ENCODE measurements around the gene B4GALT2.

Gene B4GALT2

GRCh38 chr1:43974443-43975248 is 4.4 kb upstream of the B4GALT2 start, which contains the start of gene ATP6V0B:
Gene ATP6V0B, plus strand, starts transcription at chr1:43974960. Its CDS starts 81 bp downstream, at chr1:43975041.
- H3K18ac ChIP-seq (ENCODE audit: low read length): peak within 1 kb of the TSS; percentile 98
- H3K14ac ChIP-seq (ENCODE audit: low read length): peak within 1 kb of the TSS; percentile 91
- peak within 1 kb of the TSS; percentile 73 for H2BK120ac ChIP-seq (ENCODE audit: low read depth, low read length)
- no peak within 1 kb of the TSS for H2AK5ac ChIP-seq (ENCODE audit: low read depth, low read length)
- peak within 1 kb of the TSS; percentile 90 to 98 for H3K4me3 ChIP-seq (ENCODE audit: low read length in 2 of 2)
- DNase-seq (ENCODE audit: low spot score): peak; percentile 89
- peaks cover 21 to 48% of the 10 kb centered on the region in 2 donors for H3K36me3 ChIP-seq (replicated peaks in 1 of 2; ENCODE audit: control insufficient read depth in 2 of 2, insufficient read depth in 2 of 2, low read length in 2 of 2)
- H2AFZ ChIP-seq (ENCODE audit: low read length): peak within 1 kb of the TSS; percentile 97
- no peak within 1 kb of the TSS for H3K4ac ChIP-seq (ENCODE audit: low read length)
- H3K4me2 ChIP-seq (ENCODE audit: insufficient read depth, low read length, poor library complexity, severe bottlenecking): peak within 1 kb of the TSS; percentile 82
- no peaks in the 10 kb centered on the region for H3K9me3 ChIP-seq (replicated peaks in 1 of 2; ENCODE audit: control insufficient read depth in 2 of 2, insufficient read depth in 1 of 2, low read depth in 1 of 2, low read length in 2 of 2)
- H3K23ac ChIP-seq (ENCODE audit: low read depth, low read length, poor library complexity): peak within 1 kb of the TSS; percentile 98
- H4K91ac ChIP-seq (ENCODE audit: low read depth, low read length, poor library complexity): no peak within 1 kb of the TSS
- peaks cover 20% of the 10 kb centered on the region for H3K79me1 ChIP-seq (ENCODE audit: low read depth, low read length)
- H3K27ac ChIP-seq (replicated peaks; ENCODE audit: low read length): peak within 1 kb of the TSS; percentile 6
- H4K8ac ChIP-seq (ENCODE audit: low read depth, low read length): peak within 1 kb of the TSS; percentile 67
- H2BK15ac ChIP-seq (ENCODE audit: low read length): peak within 1 kb of the TSS; percentile 87
- H3K27me3 ChIP-seq (ENCODE audit: control insufficient read depth in 3 of 3, insufficient read depth in 3 of 3, low read depth in 1 of 3, low read length in 3 of 3): no peaks in the 10 kb centered on the region
- peak within 1 kb of the TSS; percentile 69 for H2BK12ac ChIP-seq (ENCODE audit: low read length)
- H2BK5ac ChIP-seq (ENCODE audit: low read length): peak within 1 kb of the TSS; percentile 79
- H3K4me1 ChIP-seq (ENCODE audit: control insufficient read depth in 2 of 2, insufficient read depth in 1 of 2, low read depth in 1 of 2, low read length in 2 of 2): peaks cover 14 to 25% of the 10 kb centered on the region in 2 donors
- peak within 1 kb of the TSS; percentile 97 for H3K9ac ChIP-seq (ENCODE audit: low read depth, low read length, poor library complexity)
- WGBS, 2 donors (ENCODE audit: extremely low coverage in 2 of 2, insufficient read length in 2 of 2, insufficient replicate concordance in 1 of 2): no CpG with 5 or more reads among the region's 93 CpGs

- WGBS, 2 donors (ENCODE audit: extremely low coverage in 2 of 2, insufficient read length in 2 of 2, insufficient replicate concordance in 1 of 2): no CpG with 5 or more reads among the region's 34 CpGs
Observed at GRCh38 chr1:43975249-43975961, 3.6 kb upstream of the B4GALT2 start.

GRCh38 chr1:43976045-43976444 is 3.0 kb upstream of the B4GALT2 start:
- Histone ChIP-seq H2BK5ac (ENCODE audit: low read length) (no peak overlapping the region), H4K91ac (ENCODE audit: low read depth, low read length, poor library complexity) (no peak overlapping the region), H2AFZ (ENCODE audit: low read length) (no peak overlapping the region), H3K9me3 (replicated peaks in 1 of 2; ENCODE audit: control insufficient read depth in 2 of 2, insufficient read depth in 1 of 2, low read depth in 1 of 2, low read length in 2 of 2) (no peaks in the 10 kb centered on the region), H3K18ac (ENCODE audit: low read length) (no peak overlapping the region), H3K4me3 (ENCODE audit: low read length in 2 of 2) (peak overlapping the region in 1 of 2 donors; percentile 90), H3K4me2 (ENCODE audit: insufficient read depth, low read length, poor library complexity, severe bottlenecking) (no peak overlapping the region), H2BK15ac (ENCODE audit: low read length) (no peak overlapping the region), H3K4ac (ENCODE audit: low read length) (no peak overlapping the region), H3K79me1 (ENCODE audit: low read depth, low read length) (peaks cover 32% of the 10 kb centered on the region), H3K27me3 (ENCODE audit: control insufficient read depth in 3 of 3, insufficient read depth in 3 of 3, low read depth in 1 of 3, low read length in 3 of 3) (no peaks in the 10 kb centered on the region), H3K27ac (replicated peaks; ENCODE audit: low read length) (no peak overlapping the region), H3K36me3 (replicated peaks in 1 of 2; ENCODE audit: control insufficient read depth in 2 of 2, insufficient read depth in 2 of 2, low read length in 2 of 2) (peaks cover 24 to 55% of the 10 kb centered on the region in 2 donors), H3K4me1 (ENCODE audit: control insufficient read depth in 2 of 2, insufficient read depth in 1 of 2, low read depth in 1 of 2, low read length in 2 of 2) (peaks cover 19 to 27% of the 10 kb centered on the region in 2 donors), H2BK12ac (ENCODE audit: low read length) (no peak overlapping the region), H4K8ac (ENCODE audit: low read depth, low read length) (no peak overlapping the region), H3K23ac (ENCODE audit: low read depth, low read length, poor library complexity) (no peak overlapping the region), H2AK5ac (ENCODE audit: low read depth, low read length) (no peak overlapping the region), H2BK120ac (ENCODE audit: low read depth, low read length) (no peak overlapping the region), H3K9ac (ENCODE audit: low read depth, low read length, poor library complexity) (no peak overlapping the region), H3K14ac (ENCODE audit: low read length) (no peak overlapping the region)
- WGBS, 2 donors (ENCODE audit: extremely low coverage in 2 of 2, insufficient read length in 2 of 2, insufficient replicate concordance in 1 of 2): no CpG with 5 or more reads among the region's 4 CpGs
- no peak for DNase-seq (ENCODE audit: low spot score)

More at GRCh38 chr1:43975249-43975961, 3.6 kb upstream of the B4GALT2 start:
- Histone ChIP-seq H4K8ac (ENCODE audit: low read depth, low read length) (no peak overlapping the region), H3K4ac (ENCODE audit: low read length) (no peak overlapping the region), H4K91ac (ENCODE audit: low read depth, low read length, poor library complexity) (no peak overlapping the region), H3K9me3 (replicated peaks in 1 of 2; ENCODE audit: control insufficient read depth in 2 of 2, insufficient read depth in 1 of 2, low read depth in 1 of 2, low read length in 2 of 2) (no peaks in the 10 kb centered on the region), H3K4me2 (ENCODE audit: insufficient read depth, low read length, poor library complexity, severe bottlenecking) (peak overlapping the region; percentile 82), H3K18ac (ENCODE audit: low read length) (peak overlapping the region; percentile 35), H2BK15ac (ENCODE audit: low read length) (no peak overlapping the region), H3K9ac (ENCODE audit: low read depth, low read length, poor library complexity) (peak overlapping the region; percentile 97), H3K27me3 (ENCODE audit: control insufficient read depth in 3 of 3, insufficient read depth in 3 of 3, low read depth in 1 of 3, low read length in 3 of 3) (no peaks in the 10 kb centered on the region), H2BK5ac (ENCODE audit: low read length) (peak overlapping the region; percentile 79), H2BK120ac (ENCODE audit: low read depth, low read length) (peak overlapping the region; percentile 73), H3K23ac (ENCODE audit: low read depth, low read length, poor library complexity) (peak overlapping the region; percentile 98), H2AK5ac (ENCODE audit: low read depth, low read length) (no peak overlapping the region), H3K4me3 (ENCODE audit: low read length in 2 of 2) (peak overlapping the region; percentile 90 to 98), H3K4me1 (ENCODE audit: control insufficient read depth in 2 of 2, insufficient read depth in 1 of 2, low read depth in 1 of 2, low read length in 2 of 2) (peaks cover 16 to 29% of the 10 kb centered on the region in 2 donors), H3K36me3 (replicated peaks in 1 of 2; ENCODE audit: control insufficient read depth in 2 of 2, insufficient read depth in 2 of 2, low read length in 2 of 2) (peaks cover 24 to 49% of the 10 kb centered on the region in 2 donors), H3K27ac (replicated peaks; ENCODE audit: low read length) (no peak overlapping the region), H3K79me1 (ENCODE audit: low read depth, low read length) (peaks cover 26% of the 10 kb centered on the region), H2AFZ (ENCODE audit: low read length) (peak overlapping the region; percentile 97), H3K14ac (ENCODE audit: low read length) (no peak overlapping the region), H2BK12ac (ENCODE audit: low read length) (peak overlapping the region; percentile 48)
- DNase-seq (ENCODE audit: low spot score): no peak

GRCh38 chr1:43976890-43977289 is 2.1 kb upstream of the B4GALT2 start:
- Histone ChIP-seq H3K9ac (ENCODE audit: low read depth, low read length, poor library complexity) (no peak overlapping the region), H3K36me3 (replicated peaks in 1 of 2; ENCODE audit: control insufficient read depth in 2 of 2, insufficient read depth in 2 of 2, low read length in 2 of 2) (peaks cover 29 to 59% of the 10 kb centered on the region in 2 donors), H3K27ac (replicated peaks; ENCODE audit: low read length) (no peak overlapping the region), H2AK5ac (ENCODE audit: low read depth, low read length) (no peak overlapping the region), H3K4me2 (ENCODE audit: insufficient read depth, low read length, poor library complexity, severe bottlenecking) (no peak overlapping the region), H4K8ac (ENCODE audit: low read depth, low read length) (no peak overlapping the region), H2BK120ac (ENCODE audit: low read depth, low read length) (no peak overlapping the region), H3K4ac (ENCODE audit: low read length) (no peak overlapping the region), H2BK5ac (ENCODE audit: low read length) (no peak overlapping the region), H3K27me3 (ENCODE audit: control insufficient read depth in 3 of 3, insufficient read depth in 3 of 3, low read depth in 1 of 3, low read length in 3 of 3) (no peaks in the 10 kb centered on the region), H3K4me1 (ENCODE audit: control insufficient read depth in 2 of 2, insufficient read depth in 1 of 2, low read depth in 1 of 2, low read length in 2 of 2) (peaks cover 19 to 27% of the 10 kb centered on the region in 2 donors), H4K91ac (ENCODE audit: low read depth, low read length, poor library complexity) (no peak overlapping the region), H3K9me3 (replicated peaks in 1 of 2; ENCODE audit: control insufficient read depth in 2 of 2, insufficient read depth in 1 of 2, low read depth in 1 of 2, low read length in 2 of 2) (no peaks in the 10 kb centered on the region), H3K23ac (ENCODE audit: low read depth, low read length, poor library complexity) (no peak overlapping the region), H3K4me3 (ENCODE audit: low read length in 2 of 2) (peak overlapping the region in 1 of 2 donors; percentile 90), H2AFZ (ENCODE audit: low read length) (no peak overlapping the region), H3K18ac (ENCODE audit: low read length) (no peak overlapping the region), H3K79me1 (ENCODE audit: low read depth, low read length) (peaks cover 39% of the 10 kb centered on the region), H2BK12ac (ENCODE audit: low read length) (no peak overlapping the region), H3K14ac (ENCODE audit: low read length) (no peak overlapping the region), H2BK15ac (ENCODE audit: low read length) (no peak overlapping the region)
- no CpG with 5 or more reads among the region's 8 CpGs for WGBS, 2 donors (ENCODE audit: extremely low coverage in 2 of 2, insufficient read length in 2 of 2, insufficient replicate concordance in 1 of 2)
- DNase-seq (ENCODE audit: low spot score): no peak
